ENCODE data around the gene SH3YL1. TPM values are rescaled to one million over a fixed set of nuclear protein-coding genes. Genes with fewer than 3 reads are reported as not detected.

SH3YL1 gene
- total and polyA plus RNA-seq, 9 donors: 35.3 to 117 (median 53.1) TPM

GRCh38 chr2:257429-257828 lies 6.4 kb downstream of the SH3YL1 start:
- no peak for DNase-seq
- intact Hi-C loops (cut with DNase I): no loop called here

GRCh38 chr2:256094-256493 lies 7.7 kb downstream of the SH3YL1 start:
- TF ChIP-seq CTCF (IDR thresholded peaks at IDR 0.05): no peak
- TF ChIP-seq EP300 (IDR thresholded peaks at IDR 0.05): no peak
- TF ChIP-seq POLR2A (IDR thresholded peaks at IDR 0.05): no peak
- H3K4me1 ChIP-seq (ENCODE audit: insufficient read depth): no peaks in the 10 kb centered on the region
- H3K4me3 ChIP-seq: no peak overlapping the region
- WGBS, 3 donors: 92 to 98% (median 97%) methylated on average over 3 of the region's 3 CpGs
- no peaks in the 10 kb centered on the region for H3K36me3 ChIP-seq
- intact Hi-C loops (cut with DNase I): no loop called here
- no peaks in the 10 kb centered on the region for H3K27me3 ChIP-seq
- DNase-seq: no peak
- H3K27ac ChIP-seq: no peak overlapping the region
- H3K9me3 ChIP-seq: no peaks in the 10 kb centered on the region

More at GRCh38 chr2:257429-257828, 6.4 kb downstream of the SH3YL1 start:
- Histone ChIP-seq H3K36me3 (no peaks in the 10 kb centered on the region), H3K27me3 (no peaks in the 10 kb centered on the region), H3K4me3 (no peak overlapping the region), H3K4me1 (ENCODE audit: insufficient read depth) (no peaks in the 10 kb centered on the region), H3K27ac (no peak overlapping the region), H3K9me3 (no peaks in the 10 kb centered on the region)
- TF ChIP-seq CTCF (IDR thresholded peaks at IDR 0.05) (no peak), POLR2A (IDR thresholded peaks at IDR 0.05) (no peak), EP300 (IDR thresholded peaks at IDR 0.05) (no peak)
- WGBS, 3 donors: 94 to 98% (median 95%) methylated on average over 3 of the region's 3 CpGs

DNA sequence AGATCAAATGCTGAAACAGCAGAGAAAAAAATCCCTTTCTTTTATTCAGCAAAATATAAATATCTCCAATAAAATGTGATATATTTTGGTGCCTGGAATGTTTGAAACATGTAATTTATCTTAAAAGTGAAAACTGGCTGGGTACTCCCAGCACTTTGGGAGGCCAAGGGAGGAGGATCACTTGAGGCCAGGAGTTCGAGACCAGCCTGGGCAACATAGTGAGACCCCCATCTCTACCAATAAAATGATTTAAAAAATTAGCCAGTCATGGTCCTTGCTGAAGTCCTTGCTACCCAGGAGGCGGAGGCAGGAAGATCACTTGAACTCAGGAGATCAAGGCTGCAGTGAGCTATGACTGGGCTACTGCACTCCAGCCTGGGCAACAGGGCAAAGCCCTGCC lies 8.6 kb downstream of the SH3YL1 start:
- H3K36me3 ChIP-seq: no peaks in the 10 kb centered on the region
- no peak for DNase-seq
- H3K9me3 ChIP-seq: no peaks in the 10 kb centered on the region
- H3K4me3 ChIP-seq: no peak overlapping the region
- no peaks in the 10 kb centered on the region for H3K27me3 ChIP-seq
- intact Hi-C loops (cut with DNase I): no loop called here
- TF ChIP-seq POLR2A (IDR thresholded peaks at IDR 0.05) (no peak), EP300 (IDR thresholded peaks at IDR 0.05) (no peak), CTCF (IDR thresholded peaks at IDR 0.05) (no peak)
- no peak overlapping the region for H3K27ac ChIP-seq
- 97 to 100% (median 99%) methylated on average over 2 of the region's 2 CpGs for WGBS, 3 donors
- H3K4me1 ChIP-seq (ENCODE audit: insufficient read depth): no peaks in the 10 kb centered on the region

DNA sequence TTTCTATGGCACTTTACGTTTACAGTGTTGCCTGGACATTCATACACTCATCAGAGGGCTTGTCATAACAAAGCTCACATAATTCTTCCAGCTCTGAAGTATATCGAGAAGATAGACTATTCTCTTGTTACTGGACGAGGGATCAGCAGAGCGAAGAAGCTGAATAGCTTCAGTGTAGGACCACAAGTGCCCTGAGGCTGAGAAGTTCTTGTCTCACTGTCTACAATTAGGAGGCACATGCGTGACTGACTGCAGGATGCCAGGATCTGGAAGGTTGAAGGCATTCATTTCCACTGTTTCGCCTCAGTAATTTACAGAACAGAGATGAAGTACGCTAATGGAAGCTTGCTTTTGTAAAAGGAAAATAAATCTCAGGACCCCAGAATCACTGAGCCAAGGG lies 9.6 kb downstream of the SH3YL1 start:
- H3K27me3 ChIP-seq: no peaks in the 10 kb centered on the region
- no peaks in the 10 kb centered on the region for H3K4me1 ChIP-seq (ENCODE audit: insufficient read depth)
- no peaks in the 10 kb centered on the region for H3K9me3 ChIP-seq
- H3K36me3 ChIP-seq: no peaks in the 10 kb centered on the region
- TF ChIP-seq EP300 (IDR thresholded peaks at IDR 0.05) (no peak), POLR2A (IDR thresholded peaks at IDR 0.05) (no peak), CTCF (IDR thresholded peaks at IDR 0.05) (no peak)
- no peak for DNase-seq
- no peak overlapping the region for H3K4me3 ChIP-seq
- WGBS, 3 donors: 89 to 91% (median 90%) methylated on average over 7 of the region's 7 CpGs
- intact Hi-C loops (cut with DNase I): no loop called here
- no peak overlapping the region for H3K27ac ChIP-seq

Data from ovary (tissue), 9 donors.